ENCODE results near the gene ANKFN1. TPM values are rescaled to one million over a fixed set of nuclear protein-coding genes. Genes with fewer than 3 reads are reported as not detected.

The ANKFN1 gene
- total and polyA plus RNA-seq, 10 of the 15 experiments (the other 5 are each of a cell fraction or from before 2014, with no cell fraction given) = 0.19 TPM; not detected in 9

DNA sequence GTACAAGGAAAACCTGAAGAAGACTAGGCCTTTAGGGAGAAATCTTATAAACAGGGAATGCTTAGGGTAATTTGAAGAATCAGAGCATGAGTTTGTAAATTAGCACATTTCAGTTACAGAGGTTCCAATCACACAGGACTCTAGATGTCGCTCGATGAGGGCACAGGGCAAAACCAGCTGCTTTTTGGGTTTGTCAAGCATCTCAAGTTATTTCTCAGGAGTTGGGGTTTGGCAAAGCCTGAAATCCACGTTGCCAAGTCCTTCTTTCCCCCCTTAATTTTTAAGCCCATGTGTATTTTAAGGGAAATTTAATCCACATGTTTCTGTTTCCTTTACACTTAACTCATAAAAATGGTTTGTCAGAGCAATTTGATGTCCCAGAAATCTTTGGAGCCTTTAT is 146.9 kb downstream of the ANKFN1 start:
- no peak overlapping the region for H3K27ac ChIP-seq (ENCODE audit: control insufficient read depth, insufficient read depth)
- no peak for FAIRE-seq
- BruUV-seq (replicated peaks) = no TSS peak
- H3K4me2 ChIP-seq (ENCODE audit: control insufficient read depth, insufficient read depth) = no peak overlapping the region
- H3K9me3 ChIP-seq (replicated peaks; ENCODE audit: control insufficient read depth, insufficient read depth, low read length) = no peaks in the 10 kb centered on the region
- in situ Hi-C loops (cut with MboI) = no loop called here
- H3K9ac ChIP-seq (ENCODE audit: control insufficient read depth, insufficient read depth, low read length) = no peak overlapping the region
- H3K4me1 ChIP-seq (ENCODE audit: control insufficient read depth, insufficient read depth, low read length) = no peaks in the 10 kb centered on the region
- POLR2A ChIA-PET = no interaction called here
- H3K4me3 ChIP-seq = no peak overlapping the region
- no peak for ATAC-seq
- no peaks in the 10 kb centered on the region for H3K79me2 ChIP-seq (ENCODE audit: control insufficient read depth, insufficient read depth, low read length)
- no peak for TF ChIP-seq YY1 (IDR thresholded peaks at IDR 0.05; ENCODE audit: low read depth, low read length)
- no peak for TF ChIP-seq ZZZ3 (IDR thresholded peaks at IDR 0.05; ENCODE audit: control insufficient read depth, insufficient read length, low read depth)
- CTCF ChIA-PET = interaction anchor here (1.3 kb wide), 1 partner anchor 23 kb away, joined by 3 read pairs; no protein-coding TSS in a partner anchor
- no peaks in the 10 kb centered on the region for H3K36me3 ChIP-seq (ENCODE audit: control insufficient read depth in 2 of 2, insufficient read depth in 2 of 2, low read length in 1 of 2)
- intact Hi-C loops (cut with micrococcal nuclease; ENCODE audit: unreplicated experiment) = no loop called here
- RAD21 ChIA-PET (ENCODE audit: unreplicated experiment) = no interaction called here
- 0 out of 4 replicates have a peak, but pooled peaks cover 0 to 2% of the 10 kb centered on the region in 2 experiments for H3K27me3 ChIP-seq (replicated peaks in 1 of 2; ENCODE audit: control insufficient read depth in 2 of 2, insufficient read depth in 2 of 2, low read length in 1 of 2)
- WGBS (ENCODE audit: insufficient coverage, insufficient replicate concordance, low lambda C conversion rate, missing lambda C conversion rate) = 49% methylated on average over 3 of the region's 3 CpGs
- H4K20me1 ChIP-seq (ENCODE audit: control insufficient read depth, insufficient read depth) = no peaks in the 10 kb centered on the region
- SMC1A ChIA-PET (ENCODE audit: uncharacterized antibody, unreplicated experiment) = interaction anchor here (1.0 kb wide), 1 partner anchor 9 kb away, joined by 3 read pairs; no protein-coding TSS in a partner anchor
- no peak overlapping the region for H2AFZ ChIP-seq (ENCODE audit: control insufficient read depth, low read depth, low read length)
- DNase-seq (ENCODE audit: low read depth, low spot score) = no peak

- no peak for ATAC-seq
- BruUV-seq (replicated peaks) = no TSS peak
- Histone ChIP-seq H2AFZ (ENCODE audit: control insufficient read depth, low read depth, low read length) (no peak overlapping the region), H3K9me3 (replicated peaks; ENCODE audit: control insufficient read depth, insufficient read depth, low read length) (no peaks in the 10 kb centered on the region), H3K79me2 (ENCODE audit: control insufficient read depth, insufficient read depth, low read length) (no peaks in the 10 kb centered on the region), H3K36me3 (ENCODE audit: control insufficient read depth in 2 of 2, insufficient read depth in 2 of 2, low read length in 1 of 2) (no peaks in the 10 kb centered on the region), H4K20me1 (ENCODE audit: control insufficient read depth, insufficient read depth) (no peaks in the 10 kb centered on the region), H3K27me3 (replicated peaks in 1 of 2; ENCODE audit: control insufficient read depth in 2 of 2, insufficient read depth in 2 of 2, low read length in 1 of 2) (no peaks in the 10 kb centered on the region), H3K4me3 (no peak overlapping the region), H3K9ac (ENCODE audit: control insufficient read depth, insufficient read depth, low read length) (no peak overlapping the region), H3K4me2 (ENCODE audit: control insufficient read depth, insufficient read depth) (no peak overlapping the region), H3K4me1 (ENCODE audit: control insufficient read depth, insufficient read depth, low read length) (no peaks in the 10 kb centered on the region), H3K27ac (ENCODE audit: control insufficient read depth, insufficient read depth) (no peak overlapping the region)
- RAD21 ChIA-PET (ENCODE audit: unreplicated experiment) = no interaction called here
- 47% methylated on average over 1 of the region's 1 CpG for WGBS (ENCODE audit: insufficient coverage, insufficient replicate concordance, low lambda C conversion rate, missing lambda C conversion rate)
- intact Hi-C loops (cut with micrococcal nuclease; ENCODE audit: unreplicated experiment) = no loop called here
- SMC1A ChIA-PET (ENCODE audit: uncharacterized antibody, unreplicated experiment) = no interaction called here
- CTCF ChIA-PET = no interaction called here
- POLR2A ChIA-PET = no interaction called here
- in situ Hi-C loops (cut with MboI) = no loop called here
- FAIRE-seq = no peak
- no peak for DNase-seq (ENCODE audit: low read depth, low spot score)
- no peak for TF ChIP-seq RUNX3 (IDR thresholded peaks at IDR 0.05; ENCODE audit: low read length)
- TF ChIP-seq MYB (IDR thresholded peaks at IDR 0.05; ENCODE audit: borderline replicate concordance, low read depth, low read length) = no peak
- TF ChIP-seq RAD21 (IDR thresholded peaks at IDR 0.05; ENCODE audit: insufficient read depth, low read depth, low read length) = no peak
- TF ChIP-seq RB1 (IDR thresholded peaks at IDR 0.05; ENCODE audit: borderline replicate concordance) = no peak
- no peak for TF ChIP-seq SRF (IDR thresholded peaks at IDR 0.05; ENCODE audit: low read depth in 2 of 2, low read length in 2 of 2)
- TF ChIP-seq ELK1 (IDR thresholded peaks at IDR 0.05; ENCODE audit: low read depth, low read length) = no peak
- TF ChIP-seq, protein P1, sequence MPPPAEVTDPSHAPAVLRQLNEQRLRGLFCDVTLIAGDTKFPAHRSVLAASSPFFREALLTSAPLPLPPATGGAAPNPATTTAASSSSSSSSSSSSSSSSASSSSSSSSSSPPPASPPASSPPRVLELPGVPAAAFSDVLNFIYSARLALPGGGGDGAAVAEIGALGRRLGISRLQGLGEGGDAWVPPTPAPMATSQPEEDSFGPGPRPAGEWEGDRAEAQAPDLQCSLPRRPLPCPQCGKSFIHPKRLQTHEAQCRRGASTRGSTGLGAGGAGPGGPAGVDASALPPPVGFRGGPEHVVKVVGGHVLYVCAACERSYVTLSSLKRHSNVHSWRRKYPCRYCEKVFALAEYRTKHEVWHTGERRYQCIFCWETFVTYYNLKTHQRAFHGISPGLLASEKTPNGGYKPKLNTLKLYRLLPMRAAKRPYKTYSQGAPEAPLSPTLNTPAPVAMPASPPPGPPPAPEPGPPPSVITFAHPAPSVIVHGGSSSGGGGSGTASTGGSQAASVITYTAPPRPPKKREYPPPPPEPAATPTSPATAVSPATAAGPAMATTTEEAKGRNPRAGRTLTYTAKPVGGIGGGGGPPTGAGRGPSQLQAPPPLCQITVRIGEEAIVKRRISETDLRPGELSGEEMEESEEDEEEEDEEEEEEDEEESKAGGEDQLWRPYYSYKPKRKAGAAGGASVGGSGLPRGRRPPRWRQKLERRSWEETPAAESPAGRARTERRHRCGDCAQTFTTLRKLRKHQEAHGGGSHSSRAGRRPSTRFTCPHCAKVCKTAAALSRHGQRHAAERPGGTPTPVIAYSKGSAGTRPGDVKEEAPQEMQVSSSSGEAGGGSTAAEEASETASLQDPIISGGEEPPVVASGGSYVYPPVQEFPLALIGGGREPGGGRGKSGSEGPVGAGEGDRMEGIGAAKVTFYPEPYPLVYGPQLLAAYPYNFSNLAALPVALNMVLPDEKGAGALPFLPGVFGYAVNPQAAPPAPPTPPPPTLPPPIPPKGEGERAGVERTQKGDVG (CRISPR knock-in tag; IDR thresholded peaks at IDR 0.05) = no peak
- TF ChIP-seq LARP7 (IDR thresholded peaks at IDR 0.05) = no peak
Observed at GRCh38 chr17:56305007-56305406, 151.7 kb downstream of the ANKFN1 start.
